Measurements from ENCODE around the gene FERMT3. TPM values are rescaled to one million over a fixed set of nuclear protein-coding genes. Genes with fewer than 3 reads are reported as not detected.
A peak's percentile ranks its signal among the peaks of the same experiment; 100 is the strongest.

FERMT3 gene
- polyA plus RNA-seq, 1 of the 3 experiments (the other 2 are of a cell fraction) = 1.4 TPM

GRCh38 chr11:64267207-64267945 is 60.9 kb downstream of the FERMT3 start:
- CTCF ChIA-PET = interaction anchor here (0.8 to 6.9 kb wide), 5 partner anchors 13 to 92 kb away, joined by 3 to 89 read pairs (median 4); partner anchors contain the start of genes ESRRA, PLCB3 and RPS6KA4
- no peak overlapping the region for H3K4me3 ChIP-seq (ENCODE audit: low read depth in 2 of 2, low read length in 1 of 2)
- WGBS (ENCODE audit: low lambda C conversion rate) = 90% methylated on average over 21 of the region's 27 CpGs
- no peaks in the 10 kb centered on the region for H4K20me1 ChIP-seq (ENCODE audit: insufficient read depth)
- no peaks in the 10 kb centered on the region for H3K9me3 ChIP-seq
- no peak for DNase-seq
- POLR2A ChIA-PET = interaction anchor here (0.7 to 6.5 kb wide), 4 partner anchors 21 to 1235 kb away, joined by 3 to 112 read pairs (median 4); partner anchors contain the start of genes FKBP2, NUDT22, PLCB3 and PPP1R14B
- no peak overlapping the region for H3K9ac ChIP-seq
- H3K27me3 ChIP-seq (ENCODE audit: insufficient read depth) = no peaks in the 10 kb centered on the region
- TF ChIP-seq USF1 (IDR thresholded peaks at IDR 0.05; ENCODE audit: borderline replicate concordance, low read depth) = no peak
- TF ChIP-seq TEAD4 (IDR thresholded peaks at IDR 0.05; ENCODE audit: borderline replicate concordance, insufficient read depth) = no peak
- no peak for TF ChIP-seq CTCF (IDR thresholded peaks at IDR 0.05)
- TF ChIP-seq GABPA (IDR thresholded peaks at IDR 0.05; ENCODE audit: low read depth) = no peak
- no peak for TF ChIP-seq ELF1 (IDR thresholded peaks at IDR 0.05)
- TF ChIP-seq FOXJ3 (CRISPR knock-in tag; IDR thresholded peaks at IDR 0.05) = no peak
- no peak for TF ChIP-seq REST (IDR thresholded peaks at IDR 0.05; ENCODE audit: low read depth, low read length)
- TF ChIP-seq RFX5 (IDR thresholded peaks at IDR 0.05; ENCODE audit: low read length) = no peak
- TF ChIP-seq TAF1 (IDR thresholded peaks at IDR 0.05; ENCODE audit: borderline replicate concordance, low read depth, low read length) = no peak
- no peak for TF ChIP-seq NRF1 (IDR thresholded peaks at IDR 0.05; ENCODE audit: low read depth, low read length)
- no peak for TF ChIP-seq RXRA (IDR thresholded peaks at IDR 0.05; ENCODE audit: borderline replicate concordance, low read depth)
- TF ChIP-seq EP300 (IDR thresholded peaks at IDR 0.05; ENCODE audit: borderline replicate concordance in 1 of 2, low read depth in 1 of 2, low read length in 1 of 2) = no peak
- TF ChIP-seq MXI1 (IDR thresholded peaks at IDR 0.05; ENCODE audit: low read depth, low read length) = no peak
- TF ChIP-seq USF2 (IDR thresholded peaks at IDR 0.05; ENCODE audit: borderline replicate concordance, low read depth, low read length) = no peak
- TF ChIP-seq EZH2phosphoT487 (IDR thresholded peaks at IDR 0.05; ENCODE audit: borderline replicate concordance, low read depth) = no peak
- TF ChIP-seq MAX (IDR thresholded peaks at IDR 0.05; ENCODE audit: low read depth) = no peak
- no peak for TF ChIP-seq MEF2A (IDR thresholded peaks at IDR 0.05; ENCODE audit: borderline replicate concordance, low read depth)
- TF ChIP-seq SMC3 (IDR thresholded peaks at IDR 0.05; ENCODE audit: low read depth, low read length) = no peak
- TF ChIP-seq POLR2AphosphoS5 (IDR thresholded peaks at IDR 0.05; ENCODE audit: low read depth, low read length) = no peak
- peaks cover 34% of the 10 kb centered on the region for H3F3A ChIP-seq (replicated peaks; ENCODE audit: insufficient read depth)
- no peak overlapping the region for H3K4me2 ChIP-seq
- H2AFZ ChIP-seq (ENCODE audit: low read depth) = no peak overlapping the region
- no peaks in the 10 kb centered on the region for H3K9me2 ChIP-seq
- H3K27ac ChIP-seq (ENCODE audit: low read depth in 2 of 2, low read length in 1 of 2) = peak overlapping the region; percentile 88 to 97; a peak in 3 of 4 replicates
- H3K36me3 ChIP-seq (replicated peaks in 1 of 2; ENCODE audit: control insufficient read depth in 1 of 2, insufficient read depth in 2 of 2, low read length in 1 of 2) = peaks cover 15 to 25% of the 10 kb centered on the region in 2 experiments
- H3K79me2 ChIP-seq (ENCODE audit: insufficient read depth) = peaks cover 10% of the 10 kb centered on the region
- peaks cover 12 to 60% of the 10 kb centered on the region in 2 experiments; a peak in 3 of 4 replicates for H3K4me1 ChIP-seq (ENCODE audit: control insufficient read depth in 1 of 2, insufficient read depth in 2 of 2, low read depth in 1 of 2, low read length in 1 of 2)

Data from SK-N-SH (cell line).